BE2C (cell line): ENCODE data around the gene NINJ2.

Experiments used
- DNase-seq: peaks from one replicate; pipeline ENCODE4 v3.0.0-alpha.2; 2020
- H3K27me3 ChIP-seq: fragments of 250-450 bp; sonication (Bioruptor Pico); 2 replicates; pipeline ENCODE4 v1.5.1; 2020; ENCODE audit warnings: mild to moderate bottlenecking
- H3K36me3 ChIP-seq: fragments of 250-450 bp; sonication (Bioruptor Pico); 2 replicates; pipeline ENCODE4 v1.5.1; 2020; ENCODE audit warnings: mild to moderate bottlenecking
- H3K4me1 ChIP-seq: fragments of 250-450 bp; sonication (Bioruptor Pico); 2 replicates; pipeline ENCODE4 v1.5.1; 2020
- H3K4me3 ChIP-seq: 2 replicates; pipeline ENCODE4 v1.5.1; 2011; ENCODE audit warnings: low read depth, low read length
- H3K9me3 ChIP-seq: fragments of 250-450 bp; sonication (Bioruptor Pico); 2 replicates; pipeline ENCODE4 v1.5.1; 2020
- TF ChIP-seq, protein P1 (sequence below): IDR thresholded peaks from 2 replicates; pipeline ENCODE4 v1.5.1; 2012; ENCODE audit warnings: mild to moderate bottlenecking, low read depth, low read length

NINJ2 gene

DNA sequence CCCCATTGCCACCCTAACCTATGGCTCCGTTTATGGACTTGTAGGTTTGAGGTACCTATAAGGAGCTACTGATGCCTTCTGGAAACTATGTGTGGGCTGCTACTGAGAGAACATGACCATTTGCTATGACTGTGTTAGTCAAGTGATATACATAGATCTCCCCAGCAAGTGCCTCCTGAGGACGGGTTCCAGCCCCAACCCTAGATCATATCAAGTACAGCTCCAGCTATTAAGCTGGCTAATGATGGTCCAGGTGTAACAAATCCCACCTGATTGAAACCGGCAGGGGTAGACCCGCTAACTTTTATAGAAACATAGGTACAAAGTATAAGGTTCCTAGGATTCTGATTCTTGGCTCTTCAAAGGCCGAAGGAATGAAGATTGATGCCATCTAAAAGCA lies 23.7 kb downstream of the NINJ2 start:
- no peaks in the 10 kb centered on the region for H3K4me1 ChIP-seq
- H3K9me3 ChIP-seq: no peaks in the 10 kb centered on the region
- no peak overlapping the region for H3K4me3 ChIP-seq
- H3K36me3 ChIP-seq: no peaks in the 10 kb centered on the region
- no peaks in the 10 kb centered on the region for H3K27me3 ChIP-seq
- TF ChIP-seq, protein P1, sequence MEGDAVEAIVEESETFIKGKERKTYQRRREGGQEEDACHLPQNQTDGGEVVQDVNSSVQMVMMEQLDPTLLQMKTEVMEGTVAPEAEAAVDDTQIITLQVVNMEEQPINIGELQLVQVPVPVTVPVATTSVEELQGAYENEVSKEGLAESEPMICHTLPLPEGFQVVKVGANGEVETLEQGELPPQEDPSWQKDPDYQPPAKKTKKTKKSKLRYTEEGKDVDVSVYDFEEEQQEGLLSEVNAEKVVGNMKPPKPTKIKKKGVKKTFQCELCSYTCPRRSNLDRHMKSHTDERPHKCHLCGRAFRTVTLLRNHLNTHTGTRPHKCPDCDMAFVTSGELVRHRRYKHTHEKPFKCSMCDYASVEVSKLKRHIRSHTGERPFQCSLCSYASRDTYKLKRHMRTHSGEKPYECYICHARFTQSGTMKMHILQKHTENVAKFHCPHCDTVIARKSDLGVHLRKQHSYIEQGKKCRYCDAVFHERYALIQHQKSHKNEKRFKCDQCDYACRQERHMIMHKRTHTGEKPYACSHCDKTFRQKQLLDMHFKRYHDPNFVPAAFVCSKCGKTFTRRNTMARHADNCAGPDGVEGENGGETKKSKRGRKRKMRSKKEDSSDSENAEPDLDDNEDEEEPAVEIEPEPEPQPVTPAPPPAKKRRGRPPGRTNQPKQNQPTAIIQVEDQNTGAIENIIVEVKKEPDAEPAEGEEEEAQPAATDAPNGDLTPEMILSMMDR: no peak
- DNase-seq: no peak

DNA sequence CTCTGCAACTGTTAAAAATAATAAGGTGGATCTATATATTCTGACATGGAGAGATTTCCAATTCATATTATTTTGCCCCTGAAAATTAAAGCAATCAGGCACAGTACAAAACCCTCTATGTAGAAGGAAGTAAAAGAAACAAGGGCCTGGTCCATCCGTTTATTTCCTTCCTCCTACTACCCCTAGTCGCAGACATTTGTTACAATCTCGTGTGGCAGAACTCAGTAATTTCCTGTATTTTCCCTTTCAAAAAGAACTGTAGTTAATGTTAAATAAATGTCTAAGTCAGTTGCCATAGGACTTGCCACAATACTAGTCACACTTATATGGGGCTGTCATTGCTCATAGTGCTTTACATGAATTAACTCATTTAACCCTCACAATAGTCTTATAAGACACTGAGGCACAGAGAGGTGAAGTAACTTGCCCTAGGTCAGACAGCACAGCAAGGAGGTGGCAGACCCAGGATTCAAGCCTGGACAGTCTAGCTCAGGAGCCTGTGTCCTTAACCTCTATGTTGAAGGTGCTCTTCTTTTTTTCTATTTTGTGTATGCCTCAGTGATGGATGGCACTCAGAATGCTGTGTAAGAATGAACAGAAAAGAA lies 24.2 kb downstream of the NINJ2 start:
- TF ChIP-seq, protein P1: no peak
- Histone ChIP-seq H3K36me3 (no peaks in the 10 kb centered on the region), H3K4me1 (no peaks in the 10 kb centered on the region), H3K4me3 (no peak overlapping the region), H3K27me3 (no peaks in the 10 kb centered on the region), H3K9me3 (no peaks in the 10 kb centered on the region)
- DNase-seq: no peak

DNA sequence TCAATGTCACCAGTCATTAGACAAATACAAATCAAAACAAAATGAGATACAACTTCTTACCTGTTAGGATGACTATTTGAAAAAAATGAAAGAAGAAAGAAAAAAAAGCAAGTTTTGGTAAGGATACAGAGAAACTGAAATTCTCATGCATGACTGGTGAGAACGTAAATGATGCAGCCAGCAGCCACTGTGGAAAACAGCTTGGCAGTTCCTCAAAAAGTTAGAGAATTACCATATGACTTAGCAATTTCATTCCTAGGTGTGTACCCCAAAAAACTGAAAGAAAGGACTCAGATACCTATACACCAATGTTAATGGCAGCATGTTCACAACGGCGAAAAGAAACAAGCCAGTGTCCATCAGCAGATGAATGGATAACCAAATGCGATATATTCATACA lies 26.6 kb downstream of the NINJ2 start:
- TF ChIP-seq, protein P1: no peak

DNA sequence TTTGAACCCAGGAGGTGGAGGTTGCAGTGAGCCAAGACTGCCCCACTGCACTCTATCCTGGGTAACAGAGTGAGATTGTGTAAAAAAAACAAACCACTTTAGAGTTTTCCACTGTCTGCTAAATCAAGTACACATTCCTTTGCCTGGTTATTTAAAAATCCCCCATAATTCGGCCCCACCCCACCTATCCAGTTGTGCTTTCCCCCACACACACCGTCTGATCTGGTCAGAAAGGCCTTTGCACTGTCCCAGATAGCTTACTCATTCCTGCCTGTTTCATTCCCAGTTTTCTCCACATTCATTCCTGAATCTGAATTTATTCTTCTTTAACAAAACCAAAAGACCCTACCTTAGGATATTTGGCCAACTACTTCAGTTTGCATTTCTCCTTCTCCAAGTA lies 29.5 kb downstream of the NINJ2 start:
- Histone ChIP-seq H3K36me3 (no peaks in the 10 kb centered on the region), H3K9me3 (no peaks in the 10 kb centered on the region), H3K4me1 (no peaks in the 10 kb centered on the region), H3K27me3 (no peaks in the 10 kb centered on the region), H3K4me3 (no peak overlapping the region)
- TF ChIP-seq, protein P1: no peak
- DNase-seq: no peak

More for the DNA sequence above, 26.6 kb downstream of the NINJ2 start:
- Histone ChIP-seq H3K9me3 (no peaks in the 10 kb centered on the region), H3K4me3 (no peak overlapping the region), H3K4me1 (no peaks in the 10 kb centered on the region), H3K27me3 (no peaks in the 10 kb centered on the region), H3K36me3 (no peaks in the 10 kb centered on the region)
- no peak for DNase-seq

DNA sequence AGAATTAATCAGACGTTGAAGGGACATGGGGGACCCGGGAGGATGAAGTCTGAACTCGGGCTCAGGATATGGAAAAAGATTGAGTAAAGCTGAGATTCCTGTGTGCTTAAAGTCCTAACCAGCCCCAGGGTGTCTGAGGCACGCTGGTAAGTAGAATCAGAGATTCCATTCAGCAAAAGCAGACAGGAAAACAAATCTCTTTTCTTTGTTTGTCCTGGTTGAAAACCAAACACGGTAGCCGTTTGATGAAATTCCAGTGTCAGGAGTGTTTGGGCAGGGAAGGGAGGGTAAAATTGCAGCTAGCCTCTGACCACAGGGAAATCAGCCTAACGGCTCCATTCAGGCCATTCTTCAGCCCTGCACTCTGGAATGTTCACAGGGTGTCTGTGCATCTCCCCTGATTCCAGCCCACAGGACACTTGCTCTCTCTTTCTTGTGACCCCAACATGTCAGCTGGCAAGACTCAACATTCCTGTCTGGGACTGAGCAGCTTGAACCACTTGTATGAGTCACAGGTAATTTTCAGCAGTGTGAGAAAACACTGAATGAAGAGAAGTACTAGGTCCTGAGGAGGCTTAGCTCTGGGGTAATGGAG lies 31.0 kb downstream of the NINJ2 start:
- TF ChIP-seq, protein P1: no peak
- Histone ChIP-seq H3K36me3 (no peaks in the 10 kb centered on the region), H3K9me3 (no peaks in the 10 kb centered on the region), H3K4me1 (no peaks in the 10 kb centered on the region), H3K27me3 (no peaks in the 10 kb centered on the region), H3K4me3 (no peak overlapping the region)
- DNase-seq: no peak
